H1 (cell line): ENCODE results near the gene ARHGAP42. TPM values are rescaled to one million over a fixed set of nuclear protein-coding genes. Genes with fewer than 3 reads are reported as not detected.

Experiments used
- CTCF ChIA-PET: fragments of 300-600 bp; sonication (Branson Sonifier 250); formaldehyde crosslinking; loops from one replicate; lab custom pipeline; 2021; ENCODE audit not compliant: partially characterized antibody; lab: Charles Lee
- POLR2A ChIA-PET: fragments of 300-600 bp; sonication (Branson Sonifier 250); formaldehyde crosslinking; loops from one replicate; lab custom pipeline; 2021; ENCODE audit warnings: inconsistent platforms; ENCODE audit not compliant: partially characterized antibody; lab: Charles Lee
- DNase-seq, 2 experiments: peaks; one replicate each; pipeline versions ENCODE4 v3.0.0 to v3.0.0-alpha.2; 2010 to 2022; ENCODE audit warnings: low spot score in 2 of 2, low read depth in 1 of 2, mixed read lengths in 1 of 2
- FAIRE-seq: peaks from 2 replicates; lab custom pipeline; 2011; peaks lifted over from hg19 to GRCh38; lab: Jason Lieb, UNC
- H2AFZ ChIP-seq: 2 replicates; pipeline ENCODE4 v1.8.1; 2012; ENCODE audit warnings: low read length, inconsistent platforms
- H2AK5ac ChIP-seq: 2 replicates; pipeline ENCODE4 v1.6.1; 2013; ENCODE audit warnings: low read depth, low read length
- H2BK120ac ChIP-seq: replicated peaks from 2 replicates; pipeline ENCODE3; 2013; ENCODE audit warnings: low read depth, low read length, inconsistent platforms
- H2BK12ac ChIP-seq: 2 replicates; pipeline ENCODE4 v1.6.1; 2013; ENCODE audit warnings: low read depth, low read length
- H2BK15ac ChIP-seq: 2 replicates; pipeline ENCODE4 v1.6.1; 2013; ENCODE audit warnings: low read length
- H2BK20ac ChIP-seq: 2 replicates; pipeline ENCODE4 v1.6.1; 2013; ENCODE audit warnings: low read length
- H2BK5ac ChIP-seq: 2 replicates; pipeline ENCODE4 v1.6.1; 2013; ENCODE audit warnings: low read depth, low read length
- H3K14ac ChIP-seq: 2 replicates; pipeline ENCODE4 v1.6.1; 2013; ENCODE audit warnings: inconsistent platforms; ENCODE audit not compliant: insufficient read length
- H3K18ac ChIP-seq: 2 replicates; pipeline ENCODE4 v1.6.1; 2013; ENCODE audit warnings: low read length; ENCODE audit errors: extremely low read depth
- H3K23ac ChIP-seq: 2 replicates; pipeline ENCODE4 v1.6.1; 2013; ENCODE audit warnings: inconsistent platforms; ENCODE audit not compliant: insufficient read length
- H3K23me2 ChIP-seq: 2 replicates; pipeline ENCODE4 v1.6.1; 2013; ENCODE audit warnings: low read depth, low read length
- H3K27ac ChIP-seq: 2 replicates; pipeline ENCODE4 v1.6.1; 2011; ENCODE audit warnings: low read depth, low read length, inconsistent platforms
- H3K27me3 ChIP-seq, 4 experiments: replicated peaks in 1 of 4; 1 replicate in 1 of 4; 2 replicates in 3 of 4; pipeline versions ENCODE4 v1.6.1 to v1.8.1; 2011 to 2013; ENCODE audit warnings: low read length in 3 of 4, mild to moderate bottlenecking in 3 of 4, inconsistent platforms in 2 of 4, mixed read lengths in 2 of 4, moderate library complexity in 1 of 4; ENCODE audit not compliant: control insufficient read depth in 3 of 4, insufficient read depth in 3 of 4; ENCODE audit errors: extremely low read depth in 1 of 4
- H3K36me3 ChIP-seq, 4 experiments: 2 replicates each; pipeline versions ENCODE4 v1.6.1 to v1.8.1; 2011 to 2013; ENCODE audit warnings: mild to moderate bottlenecking in 4 of 4, low read length in 3 of 4, moderate library complexity in 2 of 4, control low read depth in 1 of 4, inconsistent platforms in 1 of 4; ENCODE audit not compliant: insufficient read depth in 4 of 4, control insufficient read depth in 2 of 4
- H3K4ac ChIP-seq: replicated peaks from 2 replicates; pipeline ENCODE3; 2013; ENCODE audit warnings: low read length, low read depth, mixed read lengths, inconsistent platforms; ENCODE audit not compliant: insufficient read length
- H3K4me1 ChIP-seq, 4 experiments: replicated peaks in 1 of 4; 1 replicate in 1 of 4; 2 replicates in 3 of 4; pipeline versions ENCODE4 v1.6.1 to v1.8.1; 2011 to 2013; ENCODE audit warnings: low read length in 3 of 4, inconsistent platforms in 2 of 4, mixed read lengths in 1 of 4; ENCODE audit not compliant: insufficient read depth in 4 of 4, control insufficient read depth in 3 of 4
- H3K4me2 ChIP-seq, 2 experiments: 2 replicates each; pipeline versions ENCODE4 v1.6.1 to v1.8.1; 2011 to 2013; ENCODE audit warnings: low read depth in 2 of 2, low read length in 2 of 2, control low read depth in 1 of 2, inconsistent platforms in 1 of 2, mild to moderate bottlenecking in 1 of 2; ENCODE audit not compliant: insufficient read depth in 1 of 2
- H3K4me3 ChIP-seq, 4 experiments: fragments of 200-600, 300-600 bp in 1 of 4; sonication (generic), shearing (Covaris generic), sonication (Bioruptor Twin) in 1 of 4; 2 replicates each; pipeline versions ENCODE4 v1.5.1 to v1.8.1; 2011 to 2016; ENCODE audit warnings: low read length in 4 of 4, low read depth in 3 of 4, control low read depth in 2 of 4, inconsistent platforms in 2 of 4, mild to moderate bottlenecking in 2 of 4, mixed read lengths in 1 of 4, moderate library complexity in 1 of 4; ENCODE audit not compliant: insufficient read depth in 2 of 4; ENCODE audit errors: extremely low read depth in 1 of 4
- H3K56ac ChIP-seq: replicated peaks from 2 replicates; pipeline ENCODE3; 2013; ENCODE audit warnings: low read depth, mild to moderate bottlenecking, mixed read lengths, low read length, inconsistent platforms; ENCODE audit not compliant: insufficient read length
- H3K79me1 ChIP-seq: 2 replicates; pipeline ENCODE4 v1.6.1; 2013; ENCODE audit warnings: low read depth, low read length, control low read depth
- H3K79me2 ChIP-seq, 2 experiments: 2 replicates each; pipeline versions ENCODE4 v1.6.1 to v1.8.1; 2012 to 2013; ENCODE audit warnings: low read length in 2 of 2, mild to moderate bottlenecking in 2 of 2, inconsistent platforms in 1 of 2; ENCODE audit not compliant: insufficient read depth in 2 of 2, control insufficient read depth in 1 of 2
- H3K9ac ChIP-seq, 4 experiments: replicated peaks in 1 of 4; 1 replicate in 1 of 4; 2 replicates in 3 of 4; pipeline versions ENCODE4 v1.6.1 to v1.8.1; 2011 to 2013; ENCODE audit warnings: low read depth in 3 of 4, low read length in 3 of 4, control low read depth in 2 of 4, mild to moderate bottlenecking in 2 of 4, moderate library complexity in 2 of 4, inconsistent platforms in 1 of 4; ENCODE audit errors: extremely low read depth in 1 of 4
- H3K9me3 ChIP-seq, 2 experiments: 2 replicates each; pipeline versions ENCODE4 v1.6.1 to v1.8.1; 2012 to 2013; ENCODE audit warnings: mild to moderate bottlenecking in 2 of 2, moderate library complexity in 2 of 2, control low read depth in 1 of 2, inconsistent platforms in 1 of 2, low read depth in 1 of 2, low read length in 1 of 2, mixed read lengths in 1 of 2; ENCODE audit not compliant: insufficient read depth in 2 of 2
- H4K20me1 ChIP-seq, 2 experiments: replicated peaks in 1 of 2; 2 replicates each; pipeline versions ENCODE3 to v1.8.1; 2011 to 2013; ENCODE audit warnings: inconsistent platforms in 2 of 2, low read length in 2 of 2, mild to moderate bottlenecking in 1 of 2; ENCODE audit not compliant: insufficient read depth in 2 of 2, control insufficient read depth in 1 of 2
- H4K5ac ChIP-seq: 2 replicates; pipeline ENCODE4 v1.6.1; 2013; ENCODE audit warnings: low read length, low read depth, mixed read lengths, inconsistent platforms; ENCODE audit not compliant: insufficient read length
- H4K8ac ChIP-seq: 2 replicates; pipeline ENCODE4 v1.8.0; 2013; ENCODE audit warnings: mild to moderate bottlenecking, moderate library complexity, low read length, inconsistent platforms; ENCODE audit not compliant: insufficient read depth; ENCODE audit errors: extremely low read depth
- H4K91ac ChIP-seq: replicated peaks from 2 replicates; pipeline ENCODE3; 2013; ENCODE audit warnings: low read length, mixed read lengths, inconsistent platforms; ENCODE audit not compliant: insufficient read length
- JUND ChIP-seq: IDR thresholded peaks from 2 replicates; pipeline ENCODE4 v1.6.1; 2011; ENCODE audit warnings: mild to moderate bottlenecking, improper control_type of control experiment, low read length
- ZNF274 ChIP-seq: IDR thresholded peaks from 2 replicates; pipeline ENCODE4 v1.7.0; 2012; ENCODE audit warnings: low read length, borderline replicate concordance; ENCODE audit errors: extremely low read depth
- WGBS, 2 experiments: shearing (Covaris generic) in 1 of 2; methylation state at CpG; one replicate each; pipeline versions ENCODE4 v1.1.6 to v1.1.7; 2013 to 2015; ENCODE audit warnings: low lambda C conversion rate in 2 of 2, mixed read lengths in 2 of 2, inconsistent platforms in 1 of 2, low coverage in 1 of 2, missing lambda C conversion rate in 1 of 2; ENCODE audit not compliant: insufficient replicate concordance in 2 of 2, insufficient coverage in 1 of 2, insufficient read length in 1 of 2; ENCODE audit errors: extremely low coverage in 1 of 2, missing lambda C conversion rate in 1 of 2; 5-methylcytosine and 5-hydroxymethylcytosine counted together
- polyA plus RNA-seq, 7 experiments: library from polyadenylated mRNA; depleted of rRNA in 3 of 7; stranded (reverse) in 5 of 7; unstranded in 2 of 7; fragments of >200 nt in 5 of 7; fragments of 200-250 nt in 2 of 7; gene quantifications; 1 replicate in 5 of 7; 2 replicates in 1 of 7; 4 replicates in 1 of 7; pipeline versions ENCODE4 v1.2.1 to v1.2.3, GENCODE V29; 2011 to 2013; ENCODE audit warnings: missing spikeins in 2 of 7, mixed read lengths in 2 of 7
- total RNA-seq: library from RNA; stranded (reverse); fragmentation: NEBNext Ultra II Directional; extraction: Animal tissue kit (Norgen Biotek cat#: 25700); gene quantifications from 2 replicates; pipeline ENCODE4 v1.2.1, GENCODE V29; 2021

Gene ARHGAP42
- total and polyA plus RNA-seq, 2 of the 8 experiments (the other 6 are each of a cell fraction or from before 2014, with no cell fraction given) = 22.2 to 33.5 TPM

GRCh38 chr11:100823360-100823759 is 136.3 kb downstream of the ARHGAP42 start:
- H3K14ac ChIP-seq = no peak overlapping the region
- H4K5ac ChIP-seq = no peak overlapping the region
- no peak overlapping the region for H3K27ac ChIP-seq
- DNase-seq = no peak
- no peak overlapping the region; the same call in 1 of the 2 replicates for H3K18ac ChIP-seq
- H3K79me2 ChIP-seq = peaks cover 0 to 34% of the 10 kb centered on the region in 2 experiments; a peak in 2 of 4 replicates
- TF ChIP-seq ZNF274 (no peak), JUND (no peak)
- no peak overlapping the region for H4K8ac ChIP-seq
- 85% methylated on average over 1 of the region's 1 CpG; no CpG with 5 or more reads in 1 of the 2 experiments for WGBS, 2 experiments
- H3K4me1 ChIP-seq = peaks cover 4 to 20% (median 16%) of the 10 kb centered on the region in 4 experiments; a peak in 6 of 7 replicates
- no peak overlapping the region for H3K4ac ChIP-seq
- no peak overlapping the region for H3K23ac ChIP-seq
- H4K91ac ChIP-seq = no peak overlapping the region
- no peak overlapping the region for H3K4me3 ChIP-seq
- H3K27me3 ChIP-seq = peaks cover 0 to 2% (median 0%) of the 10 kb centered on the region in 4 experiments; a peak in 1 of 7 replicates
- no peak overlapping the region for H2BK5ac ChIP-seq
- ChIA-PET CTCF (interaction anchor here (2.6 kb wide), 1 partner anchor 11 kb away, joined by 9 read pairs; no protein-coding TSS in a partner anchor), POLR2A (no interaction called here)
- H3K23me2 ChIP-seq = no peaks in the 10 kb centered on the region
- H2AK5ac ChIP-seq = no peak overlapping the region; the same call in 1 of the 2 replicates
- H3K4me2 ChIP-seq = no peak overlapping the region; a peak in 1 of 4 replicates
- no peak overlapping the region for H2AFZ ChIP-seq
- no peaks in the 10 kb centered on the region for H3K36me3 ChIP-seq
- H2BK120ac ChIP-seq = no peak overlapping the region
- H3K56ac ChIP-seq = no peak overlapping the region
- no peak overlapping the region for H3K9ac ChIP-seq
- no peak overlapping the region for H2BK12ac ChIP-seq
- no peaks in the 10 kb centered on the region for H3K9me3 ChIP-seq
- no peaks in the 10 kb centered on the region; the same call in 1 of the 2 replicates for H3K79me1 ChIP-seq
- no peak overlapping the region for H2BK15ac ChIP-seq
- H4K20me1 ChIP-seq = no peaks in the 10 kb centered on the region
- H2BK20ac ChIP-seq = no peak overlapping the region
- no peak for FAIRE-seq
